Activated CD8-positive, alpha-beta memory T cell treated with anti-CD3 and anti-CD28 coated beads for 1 hour (primary cell): ENCODE results near the gene C3orf62.
A peak's percentile ranks its signal among the peaks of the same experiment; 100 is the strongest.

Source experiments
- DNase-seq, 2 donors: peaks; one replicate each; pipeline ENCODE4 v3.0.0-alpha.2; 2020; ENCODE audit warnings: low read depth in 1 of 2; ENCODE audit errors: extremely low read depth in 1 of 2

C3orf62 gene

DNA sequence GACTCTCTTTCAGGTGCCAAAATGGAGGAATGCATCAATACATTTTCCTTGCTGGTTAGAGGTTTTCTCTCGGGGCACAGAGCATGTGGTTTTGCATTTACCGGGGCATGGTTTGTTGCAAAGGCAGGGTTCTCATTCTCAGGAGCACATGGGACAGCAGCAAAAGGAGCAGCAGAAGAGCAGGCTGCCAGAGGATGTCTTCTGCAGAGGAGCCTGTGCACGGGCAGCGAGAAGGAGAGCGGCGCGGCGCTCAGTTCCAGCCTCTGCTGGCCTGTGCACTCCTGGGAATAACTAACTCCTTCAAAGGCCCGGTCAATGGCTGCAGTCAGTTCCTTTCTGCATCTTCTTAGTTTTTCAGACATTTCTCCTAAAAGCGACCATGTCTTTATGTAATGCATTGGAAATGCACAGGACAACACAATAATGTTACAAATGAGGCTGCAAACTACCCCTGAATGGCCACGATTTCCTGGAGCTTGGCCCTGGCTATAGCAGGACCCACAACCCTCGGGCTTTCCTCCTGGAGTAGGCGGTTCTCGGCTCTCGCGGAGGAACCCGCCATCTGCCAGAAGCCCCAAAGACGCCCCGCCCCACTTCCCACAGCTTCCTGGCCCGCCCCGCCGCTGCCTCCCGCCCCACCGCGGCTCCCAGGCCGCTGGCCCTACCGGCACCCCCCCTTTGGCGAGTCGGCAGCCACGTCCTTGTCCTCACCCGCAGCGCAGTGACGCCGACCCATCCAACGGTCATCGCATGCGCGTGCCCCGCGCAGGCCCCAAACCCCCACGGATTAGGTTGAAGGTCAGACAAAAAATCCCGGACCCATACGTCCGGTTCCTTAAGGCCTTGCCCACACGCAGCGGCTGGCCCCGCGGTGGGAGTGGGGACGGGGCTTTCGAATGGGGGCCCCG lies at the start of gene C3orf62:
C3orf62 (minus strand) TSS at position 758 of the 908 bp plus-strand sequence; CDS start at position 398, 360 bp downstream.
- DNase-seq, result peak; percentile 27 to 57

DNA sequence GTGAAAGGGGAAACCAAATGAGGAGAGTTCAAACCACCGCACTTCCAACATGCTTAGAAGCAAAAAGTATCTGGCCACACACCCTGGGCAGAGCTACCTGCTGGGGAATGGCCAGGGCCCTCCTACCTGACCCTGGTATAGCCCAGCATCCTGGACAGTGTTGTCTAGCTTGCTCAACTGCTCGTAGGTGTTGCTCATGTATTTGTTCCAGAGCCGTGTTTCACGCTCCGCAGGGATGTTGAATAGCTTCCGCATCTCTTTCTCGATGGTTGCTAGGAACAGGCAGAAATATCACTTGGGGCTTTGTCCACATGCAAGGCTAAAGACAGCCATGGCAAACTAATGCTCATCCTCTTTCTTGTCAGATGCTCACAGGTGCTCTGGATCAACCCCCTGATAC lies 47.7 kb upstream of the C3orf62 start:
- no peak for DNase-seq

DNA sequence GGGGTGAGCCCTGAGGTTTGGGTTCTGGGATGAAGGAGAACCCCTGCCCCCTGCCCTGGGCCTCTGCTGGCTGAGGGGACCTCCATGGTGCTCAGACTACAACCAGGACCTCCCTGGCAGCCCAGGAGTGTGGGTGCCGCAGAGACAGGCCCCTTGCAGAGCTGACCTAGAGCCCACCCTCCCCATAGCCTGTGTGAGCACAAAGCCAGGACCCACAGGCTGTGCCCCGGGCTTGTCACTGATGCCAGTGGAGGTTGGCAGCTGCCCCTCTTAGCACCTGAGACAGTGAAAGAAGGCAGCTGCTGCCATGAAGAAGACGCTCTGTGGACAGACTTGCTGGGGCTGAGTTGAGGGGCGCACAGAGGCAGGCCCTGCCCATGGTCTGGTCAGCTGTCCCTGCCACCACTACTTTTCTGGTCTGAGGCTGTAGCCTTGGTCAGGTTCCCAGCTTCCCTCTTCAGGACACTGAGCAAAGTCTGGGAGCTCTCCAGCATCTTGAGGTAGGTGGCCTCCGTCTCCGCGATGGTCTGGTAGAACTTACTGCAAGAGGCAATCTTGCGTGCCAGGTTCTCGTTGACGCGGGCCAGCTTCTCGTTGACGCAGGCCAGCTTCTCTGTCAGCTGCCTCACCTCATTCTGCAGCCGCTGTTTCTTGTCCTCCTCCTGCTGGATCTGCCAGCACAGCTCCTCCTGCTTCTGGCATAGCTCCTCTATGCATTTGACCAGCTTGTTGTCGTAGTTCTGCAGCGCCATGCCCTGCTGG lies 39.8 kb upstream of the C3orf62 start:
- no peak for DNase-seq

DNA sequence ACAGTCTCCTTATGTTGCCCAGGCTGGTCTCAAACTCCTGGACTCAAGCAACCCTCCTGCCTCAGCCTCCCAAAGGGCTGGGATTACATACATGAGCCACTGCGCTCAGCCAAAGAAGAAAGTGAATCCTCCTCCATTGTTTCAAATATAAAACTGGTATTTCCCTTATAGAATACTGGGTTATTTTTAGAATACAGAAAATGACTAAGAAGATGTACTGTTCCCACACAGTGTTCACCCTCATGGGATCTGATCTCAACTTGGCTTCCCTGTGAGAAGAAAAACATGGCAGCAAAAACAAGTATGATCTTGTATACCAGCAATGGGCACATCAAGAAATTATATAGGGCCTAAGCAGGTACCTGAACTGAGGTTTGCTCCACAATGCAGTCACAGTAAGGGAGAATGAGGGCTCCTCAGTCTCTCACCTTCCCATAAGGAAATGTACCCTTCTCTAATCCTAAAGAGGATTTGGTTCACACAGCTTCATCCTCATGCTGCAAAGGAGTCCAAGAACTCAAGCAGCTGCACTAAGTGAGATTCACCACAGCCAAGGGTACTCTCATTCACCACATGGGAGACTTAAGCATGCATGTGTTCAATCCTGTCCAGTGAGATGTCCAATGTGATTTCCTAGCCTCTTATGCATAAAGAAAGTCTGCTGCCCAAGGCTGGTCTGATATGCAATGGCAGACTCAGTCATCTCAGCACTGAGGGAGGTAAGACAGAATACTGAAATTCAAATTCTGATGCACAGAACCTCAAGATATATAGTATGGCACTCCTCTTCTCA lies 37.1 kb upstream of the C3orf62 start:
- no peak for DNase-seq

DNA sequence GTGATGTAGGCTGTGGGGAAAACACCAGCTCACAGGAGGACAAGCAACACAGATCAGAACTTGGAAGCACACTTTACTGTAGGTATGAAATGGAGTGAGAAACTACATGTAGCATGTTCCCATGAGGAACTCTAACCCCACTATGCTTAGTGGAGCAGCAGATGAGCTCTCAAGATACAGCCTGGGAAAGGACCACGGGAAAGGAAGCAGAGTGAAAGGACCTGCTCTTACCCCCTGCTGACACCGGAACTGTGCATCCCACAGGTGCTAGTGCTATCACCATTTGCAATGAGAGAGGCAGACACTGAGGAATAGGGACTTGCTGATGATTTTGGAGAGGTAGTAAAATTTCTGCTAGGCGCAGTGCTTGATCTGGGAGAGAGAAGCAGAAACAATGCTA lies 34.3 kb upstream of the C3orf62 start:
- no peak for DNase-seq

DNA sequence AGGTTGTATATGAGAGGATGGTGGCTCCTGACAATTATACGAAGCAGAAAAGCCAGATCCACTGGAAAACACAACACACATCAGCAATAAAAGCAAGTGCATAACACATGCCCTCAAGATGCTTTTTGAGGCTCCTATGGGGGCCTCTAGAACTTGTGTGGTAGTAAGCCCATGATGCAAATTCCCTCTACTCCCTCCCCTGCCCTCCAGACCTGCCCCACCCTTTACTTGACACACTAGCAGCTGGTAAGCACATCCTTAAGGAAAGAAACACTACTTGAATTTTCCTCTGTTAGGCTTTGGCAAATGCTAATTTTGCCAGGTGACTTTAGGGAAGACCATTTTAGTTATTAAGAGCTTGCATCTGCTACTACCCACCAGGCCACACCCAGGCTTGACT lies 33.6 kb upstream of the C3orf62 start:
- no peak for DNase-seq

DNA sequence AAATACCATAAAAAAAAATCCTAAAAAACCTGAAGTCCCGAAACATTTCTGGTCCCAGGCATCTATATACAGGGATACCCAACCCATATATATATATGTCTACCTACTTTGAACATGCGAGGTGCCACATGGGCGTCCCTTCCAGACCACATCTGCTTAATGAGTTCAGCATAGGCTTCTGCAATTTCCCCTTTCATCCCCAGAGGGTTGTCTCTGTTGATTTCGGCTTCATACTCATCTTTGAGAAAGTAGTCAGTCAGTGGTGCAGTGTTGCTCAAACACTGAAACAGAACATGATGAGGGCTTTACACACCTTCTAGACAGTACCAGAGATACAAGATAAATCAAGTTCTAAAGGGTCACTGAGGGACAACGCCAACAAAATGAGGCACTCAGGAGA lies 28.6 kb upstream of the C3orf62 start:
- DNase-seq, result no peak

DNA sequence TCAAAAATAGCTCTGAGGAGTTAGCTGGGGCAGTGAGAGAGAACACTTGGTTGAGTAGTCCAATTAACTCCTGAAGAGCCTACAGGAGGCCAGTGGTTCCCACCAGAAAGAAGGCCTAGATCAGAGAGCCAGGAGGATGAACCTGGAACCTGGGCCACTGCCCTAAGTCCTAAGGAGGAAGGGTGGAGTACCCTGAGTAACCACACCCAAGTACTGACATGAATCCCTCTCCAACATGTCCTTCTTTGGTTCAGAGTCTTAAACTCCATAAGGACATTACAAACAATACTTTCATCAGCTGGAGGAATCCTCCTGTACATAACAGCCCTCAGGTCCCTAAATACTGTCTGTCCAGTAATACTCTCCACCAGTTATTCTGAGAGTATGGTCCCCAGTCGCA lies 25.6 kb upstream of the C3orf62 start:
- DNase-seq, result no peak

DNA sequence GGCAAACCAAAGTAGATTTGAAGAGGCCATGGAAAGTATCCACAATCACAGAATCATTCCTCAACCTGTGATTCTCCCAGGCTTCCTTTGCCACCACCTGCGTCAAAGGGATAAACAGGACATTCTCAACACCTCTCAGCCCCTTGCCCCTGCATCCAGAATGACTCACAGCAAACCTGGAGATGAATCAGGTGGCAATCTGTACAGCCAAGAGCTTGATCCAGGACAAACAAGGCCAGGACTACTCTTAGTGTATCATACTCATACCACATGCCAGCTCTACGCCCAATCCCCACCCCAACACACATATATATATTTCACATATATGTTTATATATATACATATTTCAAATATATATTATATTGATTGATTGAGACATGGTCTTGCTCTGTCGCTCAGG lies 23.6 kb upstream of the C3orf62 start:
- DNase-seq, result no peak

DNA sequence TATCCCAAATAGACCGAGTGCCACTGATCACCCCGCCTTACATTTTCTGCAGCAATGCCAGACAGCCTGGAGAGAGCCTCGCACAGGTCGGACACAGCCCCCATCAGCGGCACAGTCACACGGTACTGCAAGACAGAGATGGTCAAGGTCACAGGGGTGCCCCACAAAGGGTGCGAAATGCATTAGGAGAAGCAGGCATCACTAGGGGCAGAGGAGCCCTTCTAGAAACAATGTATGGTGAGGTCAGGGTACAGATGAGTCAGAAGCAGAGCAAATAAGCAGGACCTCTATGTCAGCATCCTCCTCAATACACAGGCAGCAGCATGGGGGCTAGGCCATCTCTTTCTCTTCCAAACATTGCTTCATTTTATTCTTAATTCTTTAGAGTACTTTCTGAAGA lies 21.5 kb upstream of the C3orf62 start:
- no peak for DNase-seq

DNA sequence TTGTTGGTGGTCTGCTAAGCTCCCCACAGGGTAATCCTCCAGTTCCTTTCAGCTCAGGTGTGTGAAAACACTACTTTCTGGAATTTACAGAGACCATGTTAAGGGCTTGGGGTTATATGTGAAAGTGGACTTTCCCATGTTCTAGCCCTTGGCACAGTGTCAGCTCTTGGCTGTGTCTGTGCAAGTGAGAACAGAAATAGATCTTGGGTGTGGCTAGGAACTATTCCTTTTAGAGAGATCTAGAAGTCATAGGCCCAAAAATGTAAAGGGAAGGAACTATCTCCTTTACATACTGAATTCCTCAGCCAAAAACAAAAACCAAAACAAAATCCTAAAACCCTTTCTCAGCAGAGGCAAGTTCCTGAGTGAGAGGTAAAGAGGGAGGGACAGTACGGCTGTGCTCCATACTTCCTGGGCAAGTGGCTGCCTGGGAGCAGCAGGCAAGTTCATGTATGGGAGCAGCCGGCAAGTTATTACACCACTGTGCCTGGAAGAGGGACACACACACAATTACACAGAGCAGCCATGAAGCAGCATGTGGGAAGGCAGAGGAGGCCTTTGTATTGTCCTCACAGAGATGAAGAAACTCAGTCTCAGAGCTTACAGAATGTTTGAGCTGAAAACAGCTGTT lies 19.9 kb upstream of the C3orf62 start:
- no peak for DNase-seq

DNA sequence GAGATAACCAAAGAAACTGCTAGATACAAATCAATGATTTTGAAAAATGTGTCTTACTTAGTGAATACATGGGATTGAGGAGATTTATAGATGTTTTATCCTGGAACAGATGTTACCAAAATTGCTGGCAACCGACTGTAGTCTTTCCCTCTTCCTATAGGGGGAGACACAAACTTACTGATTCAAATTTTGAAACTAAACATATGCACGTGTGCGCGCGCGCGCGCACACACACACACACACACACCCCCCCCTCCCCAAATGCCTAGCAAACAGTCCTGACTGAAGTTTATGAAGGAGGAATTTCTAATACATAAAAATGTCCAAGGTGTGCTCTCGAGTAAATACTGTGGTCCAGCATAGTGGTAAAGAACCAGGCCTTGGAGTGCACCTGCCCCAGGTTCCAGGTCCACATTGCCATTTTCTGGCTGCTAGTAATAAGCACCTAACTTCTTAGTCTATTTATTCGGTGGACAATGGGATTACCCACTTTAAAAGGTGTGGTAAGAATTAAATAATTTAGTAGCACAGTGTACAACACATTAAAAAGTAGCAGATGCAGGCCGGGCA lies 18.5 kb upstream of the C3orf62 start:
- DNase-seq, result peak in 1 of 2 donors; percentile 10

DNA sequence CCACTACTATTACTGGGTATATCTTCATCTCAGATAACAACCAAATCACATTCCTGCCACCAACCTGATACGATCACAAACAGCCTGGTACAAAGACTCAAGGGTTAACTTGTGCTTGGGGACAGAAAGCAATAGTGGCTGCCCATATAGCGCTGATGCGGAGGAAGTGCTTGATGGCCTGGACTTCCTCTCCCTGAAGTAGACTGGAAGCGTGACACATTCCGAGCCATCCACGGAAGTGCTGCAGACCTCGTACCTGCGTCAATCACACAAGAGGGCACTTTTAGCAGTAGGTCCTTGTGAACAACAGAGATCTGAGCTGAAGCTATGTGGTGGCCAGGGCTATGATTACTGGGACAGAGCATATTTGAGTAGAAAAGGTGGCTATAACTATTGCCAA lies 17.3 kb upstream of the C3orf62 start:
- no peak for DNase-seq

DNA sequence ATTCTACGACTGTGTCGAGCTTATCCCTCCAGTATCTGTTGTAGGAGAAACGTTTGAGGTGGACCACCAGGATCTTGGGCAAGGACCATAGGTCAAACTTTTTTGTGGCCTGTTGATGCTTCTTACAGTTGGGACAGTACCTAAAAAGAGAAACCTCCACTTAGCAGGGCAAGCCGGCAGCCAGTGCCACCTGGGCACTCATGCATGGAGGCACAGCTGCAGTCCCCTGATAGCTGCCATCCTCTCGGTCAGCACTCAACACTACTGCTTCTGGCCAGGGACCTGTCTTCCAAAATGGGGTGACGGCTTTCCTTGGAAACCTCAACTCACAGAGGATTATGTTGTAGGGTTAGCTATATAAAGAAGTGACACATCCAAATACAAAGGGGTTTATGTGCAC lies 7.0 kb upstream of the C3orf62 start:
- no peak for DNase-seq

DNA sequence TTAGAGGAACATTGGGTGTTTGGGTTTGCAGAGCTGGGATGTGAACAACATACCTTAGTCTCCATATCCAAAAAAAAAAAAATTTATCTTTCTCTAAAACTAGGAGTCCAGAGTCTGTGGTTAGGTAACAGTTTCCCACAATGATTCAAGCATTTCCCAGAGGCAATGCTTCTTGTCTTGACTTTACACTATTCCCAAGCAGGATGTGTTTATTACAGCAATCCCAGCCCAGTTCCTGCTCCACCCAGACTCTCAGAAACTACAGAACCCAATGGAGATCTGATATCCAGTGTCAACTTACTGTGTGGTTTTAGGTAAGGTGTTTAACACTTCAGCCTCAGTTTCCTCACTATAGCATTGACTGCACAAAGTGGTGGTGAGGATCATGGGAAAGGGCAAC lies 2.3 kb upstream of the C3orf62 start:
- no peak for DNase-seq

DNA sequence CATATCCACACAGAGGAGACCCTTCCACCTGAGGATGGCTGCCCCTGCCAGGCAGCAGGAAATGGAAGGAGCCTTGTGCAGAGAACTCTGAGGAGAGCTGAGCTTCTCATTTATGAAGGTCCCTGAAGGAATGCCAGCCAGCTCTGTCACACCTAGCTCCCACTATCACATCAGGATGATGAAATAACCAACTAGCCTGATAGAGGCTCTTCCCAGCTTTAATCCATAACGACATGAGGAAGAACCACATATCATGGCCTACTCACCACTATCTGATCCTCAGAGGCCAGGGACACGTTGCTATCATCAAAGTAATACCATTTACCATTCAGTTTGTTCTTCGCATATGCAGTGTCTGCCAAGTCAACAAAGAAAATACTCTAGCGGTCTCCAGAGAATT lies 1.5 kb upstream of the C3orf62 start:
- no peak for DNase-seq

DNA sequence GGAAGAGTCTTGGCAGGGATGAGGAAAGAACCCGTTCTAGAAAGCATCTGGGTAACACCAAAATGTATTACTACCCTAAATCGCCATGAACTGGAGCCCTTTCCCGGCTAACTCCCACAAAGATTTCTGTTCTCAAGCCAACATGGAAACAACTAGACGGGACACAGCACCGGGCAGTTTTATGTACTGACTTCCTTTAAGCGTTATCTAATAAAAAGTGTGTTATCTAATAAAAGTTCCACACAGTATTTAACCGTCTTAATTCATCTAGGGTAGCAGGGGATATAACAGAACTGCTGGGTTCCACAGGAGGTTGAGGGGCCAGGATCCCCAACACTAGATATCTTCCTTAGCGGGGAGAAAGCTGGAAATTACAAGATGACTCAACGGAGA lies 347 bp upstream of the C3orf62 start:
- no peak for DNase-seq

DNA sequence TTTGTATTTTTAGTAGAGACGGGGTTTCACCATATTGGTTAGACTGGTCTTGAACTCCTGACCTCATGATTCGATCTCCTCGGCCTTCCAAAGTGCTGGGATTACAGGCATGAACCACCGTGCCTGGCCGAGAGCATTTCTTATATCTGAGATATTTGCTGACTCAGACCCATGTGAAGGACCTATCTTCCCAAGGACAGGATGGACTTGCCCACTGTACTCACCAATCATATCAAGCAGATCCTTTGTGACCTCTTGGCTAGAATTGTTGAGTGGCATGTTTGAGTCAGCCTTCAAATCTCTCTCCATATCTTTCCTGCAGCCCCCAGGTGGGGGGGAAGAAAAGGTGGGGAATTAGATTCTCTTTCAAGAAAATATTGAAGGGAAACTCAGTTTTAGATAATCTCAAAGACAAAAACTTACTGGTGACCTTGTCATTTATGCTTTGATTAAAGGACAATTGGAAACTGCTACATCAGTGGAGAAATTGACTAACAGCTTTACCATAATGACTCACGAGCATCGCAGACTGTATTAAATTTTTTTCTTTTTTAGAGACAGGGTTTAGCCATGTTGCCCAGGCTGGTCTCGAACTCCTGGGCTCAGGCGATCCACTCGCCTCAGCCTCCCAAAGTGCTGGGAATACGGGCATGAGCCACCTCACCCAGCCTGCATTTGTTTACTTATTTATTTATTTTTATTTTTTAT lies 3.1 kb downstream of the C3orf62 start:
- DNase-seq, result no peak

DNA sequence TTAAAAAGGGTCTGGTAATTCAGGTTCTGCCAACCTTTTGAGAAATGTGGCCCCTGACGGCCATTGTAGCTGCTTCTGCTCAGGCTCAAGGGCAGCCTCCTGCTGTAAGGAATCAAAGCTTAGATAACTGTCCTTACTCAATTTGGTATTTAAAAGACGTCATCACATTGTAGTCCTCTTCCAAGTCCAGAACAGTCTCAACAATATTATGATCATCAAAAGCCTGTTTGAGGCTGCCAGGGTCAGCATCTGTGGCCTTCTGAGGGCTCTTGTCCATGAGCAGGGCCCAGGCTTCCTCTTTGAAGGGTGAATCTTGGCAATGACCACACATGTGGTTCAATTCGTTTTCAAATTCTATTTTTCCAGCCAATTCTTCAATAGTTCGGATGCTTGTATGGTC lies 6.0 kb downstream of the C3orf62 start:
- DNase-seq, result no peak

DNA sequence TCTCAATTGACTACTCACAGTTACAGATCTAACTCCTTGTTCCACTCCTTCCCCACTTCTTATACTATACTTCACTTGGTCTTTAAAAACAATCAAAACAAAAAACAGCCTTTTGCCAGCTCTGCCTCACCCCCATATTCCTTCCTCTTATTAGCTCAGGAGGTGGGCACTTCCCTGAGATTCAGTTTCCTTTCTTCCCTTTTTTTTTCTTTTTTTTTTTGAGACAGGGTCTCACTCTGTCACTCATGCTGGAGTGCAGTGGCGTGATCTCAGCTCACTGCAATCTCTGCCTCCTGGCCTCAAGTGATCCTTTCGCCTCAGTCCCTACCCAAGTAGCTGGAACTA lies 6.9 kb downstream of the C3orf62 start:
- no peak for DNase-seq
